SK-N-SH (cell line): ENCODE results near the gene MYOM3.

Experiments used
- CTCF ChIP-seq: fragments of 200-600 bp; sonication (generic); IDR thresholded peaks from 2 replicates; pipeline ENCODE4 v1.6.1; 2017; ENCODE audit warnings: antibody characterized with exemption, mild to moderate bottlenecking, moderate library complexity
- GABPA ChIP-seq: IDR thresholded peaks from 2 replicates; pipeline ENCODE4 v1.4.0; 2012; ENCODE audit warnings: low read depth, mild to moderate bottlenecking
- SIN3A ChIP-seq: IDR thresholded peaks from 2 replicates; pipeline ENCODE4 v1.6.1; 2012; ENCODE audit warnings: low read depth, mild to moderate bottlenecking, low read length, moderate library complexity, borderline replicate concordance
- USF1 ChIP-seq: IDR thresholded peaks from 2 replicates; pipeline ENCODE4 v1.4.0; 2012; ENCODE audit warnings: low read depth, borderline replicate concordance

- no peak for TF ChIP-seq CTCF
- no peak for TF ChIP-seq SIN3A
- TF ChIP-seq GABPA = no peak
- no peak for TF ChIP-seq USF1
Measured at GRCh38 chr1:24136956-24137539, 25.1 kb upstream of the MYOM3 start.
